K562 (cell line): ENCODE measurements around the gene SPHK2. TPM values are rescaled to one million over a fixed set of nuclear protein-coding genes. Genes with fewer than 3 reads are reported as not detected.

ENCODE experiments used
- ARID2 ChIP-seq: fragments of 450-650 bp; IDR thresholded peaks from 2 replicates; pipeline ENCODE4 v1.6.1; 2017; ENCODE audit warnings: antibody characterized with exemption, mild to moderate bottlenecking
- GABPB1 ChIP-seq: sonication (generic); formaldehyde crosslinking; IDR thresholded peaks from 2 replicates; pipeline ENCODE4 v1.8.0; 2022; ENCODE audit warnings: mild to moderate bottlenecking, missing genetic modification reagents
- HDAC8 ChIP-seq: fragments of 450-650 bp; IDR thresholded peaks from 2 replicates; pipeline ENCODE4 v1.6.1; 2016; ENCODE audit warnings: mild to moderate bottlenecking, missing genetic modification characterization, moderate library complexity, missing compliant biosample characterization
- MAX ChIP-seq: sonication (generic); formaldehyde crosslinking; IDR thresholded peaks from 2 replicates; pipeline ENCODE4 v1.9.0; 2022; ENCODE audit warnings: mild to moderate bottlenecking, missing genetic modification reagents
- RBFOX2 ChIP-seq: fragments of 200-400 bp; formaldehyde crosslinking; IDR thresholded peaks from 2 replicates; pipeline ENCODE4 v1.6.1; 2017; ENCODE audit warnings: low read depth, mild to moderate bottlenecking, low read length, moderate library complexity
- ZNF354B ChIP-seq: fragments of 250-450 bp; sonication (Bioruptor Pico); IDR thresholded peaks from 2 replicates; pipeline ENCODE4 v1.4.0; 2020
- polyA plus RNA-seq, 8 experiments: library from polyadenylated mRNA; depleted of rRNA in 4 of 8; stranded (reverse) in 5 of 8; unstranded in 3 of 8; fragments of >200 nt; fragmentation: Nextera tagmentation in 2 of 8; fragmentation: Illumina TruSeq in 1 of 8; extraction: Ambion mirVana in 2 of 8; extraction: Trizol in 1 of 8; gene quantifications; 2 replicates each; pipeline versions ENCODE4 v1.2.1 to v1.2.3, GENCODE V29; 2011 to 2014; ENCODE audit warnings: inconsistent platforms in 1 of 8, missing spikeins in 1 of 8
- total RNA-seq, 7 experiments: library from RNA; depleted of rRNA in 6 of 7; stranded (reverse); fragments of >200 nt in 6 of 7; fragmentation: Illumina TruSeq in 2 of 7; extraction: Trizol in 2 of 7; gene quantifications; 2 replicates each; pipeline versions ENCODE4 v1.2.1 to v1.2.3, GENCODE V29; 2011 to 2021; ENCODE audit warnings: low replicate concordance in 1 of 7
- TF ChIP-seq, protein P1 (sequence below): sonication (generic); formaldehyde crosslinking; IDR thresholded peaks from 2 replicates; pipeline ENCODE4 v1.8.0; 2023; ENCODE audit warnings: mild to moderate bottlenecking, missing genetic modification reagents
- TF ChIP-seq, protein P2 (sequence below), 2 experiments: IDR thresholded peaks; 2 replicates each; pipeline ENCODE4 v1.6.1; 2011; ENCODE audit warnings: borderline replicate concordance in 1 of 2, control low read depth in 1 of 2, low read depth in 1 of 2, low read length in 1 of 2, mild to moderate bottlenecking in 1 of 2, mixed read lengths in 1 of 2, moderate library complexity in 1 of 2; ENCODE audit not compliant: insufficient read depth in 1 of 2, insufficient read length in 1 of 2, poor library complexity in 1 of 2, severe bottlenecking in 1 of 2; ENCODE audit errors: extremely low read depth in 1 of 2
- TF ChIP-seq, protein P3 (sequence below): fragments of 450-650 bp; IDR thresholded peaks from 2 replicates; pipeline ENCODE4 v1.6.1; 2016; ENCODE audit warnings: low read depth

SPHK2 gene
- total and polyA plus RNA-seq, 9 of the 15 experiments (the other 6 are each of a cell fraction or from before 2014, with no cell fraction given) = 0.10 to 15.2 (median 2.9) TPM

GRCh38 chr19:48624067-48624594, 4.8 kb downstream of the SPHK2 start (continued):
- TF ChIP-seq, protein P1, sequence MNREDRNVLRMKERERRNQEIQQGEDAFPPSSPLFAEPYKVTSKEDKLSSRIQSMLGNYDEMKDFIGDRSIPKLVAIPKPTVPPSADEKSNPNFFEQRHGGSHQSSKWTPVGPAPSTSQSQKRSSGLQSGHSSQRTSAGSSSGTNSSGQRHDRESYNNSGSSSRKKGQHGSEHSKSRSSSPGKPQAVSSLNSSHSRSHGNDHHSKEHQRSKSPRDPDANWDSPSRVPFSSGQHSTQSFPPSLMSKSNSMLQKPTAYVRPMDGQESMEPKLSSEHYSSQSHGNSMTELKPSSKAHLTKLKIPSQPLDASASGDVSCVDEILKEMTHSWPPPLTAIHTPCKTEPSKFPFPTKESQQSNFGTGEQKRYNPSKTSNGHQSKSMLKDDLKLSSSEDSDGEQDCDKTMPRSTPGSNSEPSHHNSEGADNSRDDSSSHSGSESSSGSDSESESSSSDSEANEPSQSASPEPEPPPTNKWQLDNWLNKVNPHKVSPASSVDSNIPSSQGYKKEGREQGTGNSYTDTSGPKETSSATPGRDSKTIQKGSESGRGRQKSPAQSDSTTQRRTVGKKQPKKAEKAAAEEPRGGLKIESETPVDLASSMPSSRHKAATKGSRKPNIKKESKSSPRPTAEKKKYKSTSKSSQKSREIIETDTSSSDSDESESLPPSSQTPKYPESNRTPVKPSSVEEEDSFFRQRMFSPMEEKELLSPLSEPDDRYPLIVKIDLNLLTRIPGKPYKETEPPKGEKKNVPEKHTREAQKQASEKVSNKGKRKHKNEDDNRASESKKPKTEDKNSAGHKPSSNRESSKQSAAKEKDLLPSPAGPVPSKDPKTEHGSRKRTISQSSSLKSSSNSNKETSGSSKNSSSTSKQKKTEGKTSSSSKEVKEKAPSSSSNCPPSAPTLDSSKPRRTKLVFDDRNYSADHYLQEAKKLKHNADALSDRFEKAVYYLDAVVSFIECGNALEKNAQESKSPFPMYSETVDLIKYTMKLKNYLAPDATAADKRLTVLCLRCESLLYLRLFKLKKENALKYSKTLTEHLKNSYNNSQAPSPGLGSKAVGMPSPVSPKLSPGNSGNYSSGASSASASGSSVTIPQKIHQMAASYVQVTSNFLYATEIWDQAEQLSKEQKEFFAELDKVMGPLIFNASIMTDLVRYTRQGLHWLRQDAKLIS = no peak
- TF ChIP-seq ZNF354B (CRISPR knock-in tag) = no peak
- no peak for TF ChIP-seq HDAC8 (tag)
- TF ChIP-seq MAX = peak; percentile 65; the same call in 1 of the 2 replicates
- TF ChIP-seq, protein P2, sequence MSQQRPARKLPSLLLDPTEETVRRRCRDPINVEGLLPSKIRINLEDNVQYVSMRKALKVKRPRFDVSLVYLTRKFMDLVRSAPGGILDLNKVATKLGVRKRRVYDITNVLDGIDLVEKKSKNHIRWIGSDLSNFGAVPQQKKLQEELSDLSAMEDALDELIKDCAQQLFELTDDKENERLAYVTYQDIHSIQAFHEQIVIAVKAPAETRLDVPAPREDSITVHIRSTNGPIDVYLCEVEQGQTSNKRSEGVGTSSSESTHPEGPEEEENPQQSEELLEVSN (IDR thresholded peaks at IDR 0.05; ENCODE audit: borderline replicate concordance in 1 of 2, extremely low read depth in 1 of 2, insufficient read depth in 1 of 2, insufficient read length in 1 of 2, low read depth in 1 of 2, low read length in 1 of 2, poor library complexity in 1 of 2, severe bottlenecking in 1 of 2) = peak in 1 of 2 experiments; percentile 47
- no peak for TF ChIP-seq ARID2
- peak; percentile 64 for TF ChIP-seq GABPB1 (CRISPR knock-in tag)
- TF ChIP-seq, protein P3, sequence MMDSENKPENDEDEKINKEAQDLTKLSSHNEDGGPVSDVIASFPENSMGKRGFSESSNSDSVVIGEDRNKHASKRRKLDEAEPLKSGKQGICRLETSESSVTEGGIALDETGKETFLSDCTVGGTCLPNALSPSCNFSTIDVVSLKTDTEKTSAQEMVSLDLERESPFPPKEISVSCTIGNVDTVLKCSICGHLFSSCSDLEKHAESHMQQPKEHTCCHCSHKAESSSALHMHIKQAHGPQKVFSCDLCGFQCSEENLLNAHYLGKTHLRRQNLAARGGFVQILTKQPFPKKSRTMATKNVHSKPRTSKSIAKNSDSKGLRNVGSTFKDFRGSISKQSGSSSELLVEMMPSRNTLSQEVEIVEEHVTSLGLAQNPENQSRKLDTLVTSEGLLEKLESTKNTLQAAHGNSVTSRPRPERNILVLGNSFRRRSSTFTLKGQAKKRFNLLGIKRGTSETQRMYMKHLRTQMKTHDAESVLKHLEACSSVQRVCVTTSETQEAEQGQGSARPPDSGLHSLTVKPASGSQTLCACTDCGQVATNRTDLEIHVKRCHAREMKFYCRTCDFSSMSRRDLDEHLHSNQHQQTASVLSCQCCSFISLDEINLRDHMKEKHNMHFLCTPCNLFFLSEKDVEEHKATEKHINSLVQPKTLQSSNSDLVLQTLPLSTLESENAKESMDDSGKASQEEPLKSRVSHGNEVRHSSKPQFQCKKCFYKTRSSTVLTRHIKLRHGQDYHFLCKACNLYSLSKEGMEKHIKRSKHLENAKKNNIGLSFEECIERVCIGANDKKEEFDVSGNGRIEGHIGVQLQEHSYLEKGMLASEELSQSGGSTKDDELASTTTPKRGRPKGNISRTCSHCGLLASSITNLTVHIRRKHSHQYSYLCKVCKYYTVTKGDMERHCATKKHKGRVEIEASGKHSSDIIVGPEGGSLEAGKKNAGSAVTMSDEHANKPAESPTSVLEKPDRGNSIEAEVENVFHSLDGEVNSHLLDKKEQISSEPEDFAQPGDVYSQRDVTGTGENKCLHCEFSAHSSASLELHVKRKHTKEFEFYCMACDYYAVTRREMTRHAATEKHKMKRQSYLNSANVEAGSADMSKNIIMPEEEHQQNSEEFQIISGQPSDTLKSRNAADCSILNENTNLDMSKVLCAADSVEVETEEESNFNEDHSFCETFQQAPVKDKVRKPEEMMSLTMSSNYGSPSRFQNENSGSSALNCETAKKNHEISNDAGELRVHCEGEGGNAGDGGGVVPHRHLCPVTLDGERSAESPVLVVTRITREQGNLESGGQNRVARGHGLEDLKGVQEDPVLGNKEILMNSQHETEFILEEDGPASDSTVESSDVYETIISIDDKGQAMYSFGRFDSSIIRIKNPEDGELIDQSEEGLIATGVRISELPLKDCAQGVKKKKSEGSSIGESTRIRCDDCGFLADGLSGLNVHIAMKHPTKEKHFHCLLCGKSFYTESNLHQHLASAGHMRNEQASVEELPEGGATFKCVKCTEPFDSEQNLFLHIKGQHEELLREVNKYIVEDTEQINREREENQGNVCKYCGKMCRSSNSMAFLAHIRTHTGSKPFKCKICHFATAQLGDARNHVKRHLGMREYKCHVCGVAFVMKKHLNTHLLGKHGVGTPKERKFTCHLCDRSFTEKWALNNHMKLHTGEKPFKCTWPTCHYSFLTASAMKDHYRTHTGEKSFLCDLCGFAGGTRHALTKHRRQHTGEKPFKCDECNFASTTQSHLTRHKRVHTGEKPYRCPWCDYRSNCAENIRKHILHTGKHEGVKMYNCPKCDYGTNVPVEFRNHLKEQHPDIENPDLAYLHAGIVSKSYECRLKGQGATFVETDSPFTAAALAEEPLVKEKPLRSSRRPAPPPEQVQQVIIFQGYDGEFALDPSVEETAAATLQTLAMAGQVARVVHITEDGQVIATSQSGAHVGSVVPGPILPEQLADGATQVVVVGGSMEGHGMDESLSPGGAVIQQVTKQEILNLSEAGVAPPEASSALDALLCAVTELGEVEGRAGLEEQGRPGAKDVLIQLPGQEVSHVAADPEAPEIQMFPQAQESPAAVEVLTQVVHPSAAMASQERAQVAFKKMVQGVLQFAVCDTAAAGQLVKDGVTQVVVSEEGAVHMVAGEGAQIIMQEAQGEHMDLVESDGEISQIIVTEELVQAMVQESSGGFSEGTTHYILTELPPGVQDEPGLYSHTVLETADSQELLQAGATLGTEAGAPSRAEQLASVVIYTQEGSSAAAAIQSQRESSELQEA = no peak
- TF ChIP-seq RBFOX2 = peak; percentile 78
